K562 (cell line): Measurements from ENCODE around the gene KCNQ2. TPM values are rescaled to one million over a fixed set of nuclear protein-coding genes. Genes with fewer than 3 reads are reported as not detected.

ENCODE experiments used
- ATAC-seq: fragments of 200-7000 bp; cut with Tn5 transposase; 3 replicates; pipeline ENCODE4 v1.9.1; 2020; ENCODE audit warnings: moderate library complexity
- BruUV-seq: library from RNA; stranded (reverse); fragments of 400-500 nt; replicated peaks from 2 replicates; lab custom pipeline; 2021; lab: Mats Ljungman, UMichigan
- CTCF ChIA-PET: fragments of 300-600 bp; formaldehyde crosslinking; extraction: SDS; loops from one replicate; lab custom pipeline; 2021; ENCODE audit warnings: low intra/inter-chr PET ratio; lab: Yijun Ruan, JAX
- POLR2A ChIA-PET: fragments of 300-600, 350-650 bp; sonication (Branson Sonifier 250); formaldehyde crosslinking; extraction: SDS; loops from one replicate; lab custom pipeline; 2021; ENCODE audit warnings: antibody characterized with exemption, inconsistent platforms; lab: Yijun Ruan, JAX
- DNase-seq, 4 experiments: peaks; one replicate each; pipeline versions ENCODE4 v3.0.0 to v3.0.0-alpha.2; 2011 to 2018; ENCODE audit warnings: low spot score in 3 of 4, mixed read lengths in 3 of 4; ENCODE audit errors: extremely low read depth in 1 of 4
- FAIRE-seq: peaks from 2 replicates; lab custom pipeline; 2011; peaks lifted over from hg19 to GRCh38; lab: Jason Lieb, UNC
- H2AFZ ChIP-seq: 2 replicates; pipeline ENCODE4 v1.6.0; 2011; ENCODE audit warnings: low read depth, low read length, control low read depth, inconsistent platforms
- H3K27ac ChIP-seq: fragments of 200-600 bp; 3 replicates; pipeline ENCODE4 v1.8.0; 2011; ENCODE audit warnings: low read depth, mild to moderate bottlenecking, control low read depth, inconsistent platforms, low read length, moderate library complexity, mixed read lengths; ENCODE audit errors: extremely low read depth
- H3K27me3 ChIP-seq, 2 experiments: fragments of 300-600 bp in 1 of 2; 2 replicates in 1 of 2; 3 replicates in 1 of 2; pipeline versions ENCODE4 v1.6.0 to v1.8.0; 2011; ENCODE audit warnings: inconsistent platforms in 2 of 2, low read length in 2 of 2, mild to moderate bottlenecking in 1 of 2, mixed read lengths in 1 of 2, moderate library complexity in 1 of 2; ENCODE audit not compliant: control insufficient read depth in 2 of 2, insufficient read depth in 2 of 2
- H3K36me3 ChIP-seq: fragments of 300-600 bp; 3 replicates; pipeline ENCODE4 v1.8.0; 2011; ENCODE audit warnings: mild to moderate bottlenecking, low read length, inconsistent platforms; ENCODE audit not compliant: control insufficient read depth, insufficient read depth
- H3K4me1 ChIP-seq, 2 experiments: fragments of 200-600 bp in 1 of 2; replicated peaks in 1 of 2; 2 replicates in 1 of 2; 3 replicates in 1 of 2; pipeline versions ENCODE4 v1.5.1 to v1.8.0; 2011; ENCODE audit warnings: inconsistent platforms in 2 of 2, low read length in 2 of 2, mild to moderate bottlenecking in 1 of 2, mixed read lengths in 1 of 2, moderate library complexity in 1 of 2; ENCODE audit not compliant: control insufficient read depth in 2 of 2, insufficient read depth in 2 of 2
- H3K4me2 ChIP-seq: 2 replicates; pipeline ENCODE4 v1.6.1; 2011; ENCODE audit warnings: low read length, control low read depth, inconsistent platforms, mixed read lengths; ENCODE audit not compliant: insufficient read depth
- H3K4me3 ChIP-seq: fragments of 200-600 bp; sonication (generic), shearing (Covaris generic); 2 replicates; pipeline ENCODE4 v1.5.1; 2016; ENCODE audit warnings: control low read depth, inconsistent platforms
- H3K79me2 ChIP-seq: fragments of 200-600 bp; 3 replicates; pipeline ENCODE4 v1.8.0; 2011; ENCODE audit warnings: low read length, inconsistent platforms; ENCODE audit not compliant: control insufficient read depth, insufficient read depth
- H3K9ac ChIP-seq, 2 experiments: 2 replicates each; pipeline versions ENCODE4 v1.6.0 to v1.6.1; 2011; ENCODE audit warnings: low read depth in 2 of 2, low read length in 2 of 2, control low read depth in 1 of 2, inconsistent platforms in 1 of 2, mild to moderate bottlenecking in 1 of 2, mixed read lengths in 1 of 2; ENCODE audit not compliant: insufficient read depth in 1 of 2
- H3K9me1 ChIP-seq: one replicate; pipeline ENCODE4 v1.6.0; 2011; ENCODE audit warnings: inconsistent platforms, mild to moderate bottlenecking, low read length, moderate library complexity; ENCODE audit not compliant: control insufficient read depth, insufficient read depth
- H3K9me3 ChIP-seq: replicated peaks from 2 replicates; pipeline ENCODE4 v1.5.1; 2011; ENCODE audit warnings: low read depth, low read length, inconsistent platforms; ENCODE audit not compliant: control insufficient read depth, insufficient read depth
- H4K20me1 ChIP-seq: replicated peaks from 2 replicates; pipeline ENCODE4 v1.6.1; 2011; ENCODE audit warnings: low read length, inconsistent platforms, mixed read lengths; ENCODE audit not compliant: control insufficient read depth, insufficient read depth
- CC2D1A ChIP-seq: fragments of 450-650 bp; IDR thresholded peaks from 2 replicates; pipeline ENCODE4 v1.6.1; 2017; ENCODE audit warnings: mild to moderate bottlenecking
- CEBPB ChIP-seq: fragments of 450-650 bp; IDR thresholded peaks from 2 replicates; pipeline ENCODE4 v1.6.1; 2016; ENCODE audit warnings: missing genetic modification characterization, missing compliant biosample characterization
- JUN ChIP-seq, 2 experiments: sonication (generic) in 1 of 2; formaldehyde crosslinking in 1 of 2; IDR thresholded peaks; 2 replicates each; pipeline versions ENCODE4 v1.6.1 to v1.8.0; 2012 to 2022; ENCODE audit warnings: borderline replicate concordance in 2 of 2, mild to moderate bottlenecking in 2 of 2, improper control_type of control experiment in 1 of 2, low read depth in 1 of 2, low read length in 1 of 2, missing genetic modification reagents in 1 of 2
- KLF1 ChIP-seq: fragments of 450-650 bp; IDR thresholded peaks from 2 replicates; pipeline ENCODE4 v1.6.1; 2016; ENCODE audit warnings: missing genetic modification characterization, missing compliant biosample characterization
- RFX5 ChIP-seq: IDR thresholded peaks from 2 replicates; pipeline ENCODE4 v1.6.1; 2011; ENCODE audit warnings: low read depth, mild to moderate bottlenecking, improper control_type of control experiment, low read length
- SNIP1 ChIP-seq: fragments of 450-650 bp; IDR thresholded peaks from 2 replicates; pipeline ENCODE4 v1.7.1; 2017; ENCODE audit warnings: low read depth, mild to moderate bottlenecking
- TCF15 ChIP-seq: fragments of 250-450 bp; sonication (Bioruptor Pico); IDR thresholded peaks from 2 replicates; pipeline ENCODE4 v1.8.0; 2022; ENCODE audit warnings: moderate library complexity, mild to moderate bottlenecking, inconsistent platforms
- USF2 ChIP-seq: sonication (generic); formaldehyde crosslinking; IDR thresholded peaks from 2 replicates; pipeline ENCODE4 v1.5.0; 2020; ENCODE audit warnings: missing genetic modification reagents
- ZNF197 ChIP-seq: fragments of 200-800 bp; sonication (Bioruptor generic); IDR thresholded peaks from 2 replicates; pipeline ENCODE4 v1.6.1; 2016; ENCODE audit warnings: low read depth, missing genetic modification characterization, missing compliant biosample characterization
- ZNF551 ChIP-seq: fragments of 250-450 bp; sonication (Bioruptor Pico); IDR thresholded peaks from 2 replicates; pipeline ENCODE4 v1.5.0; 2021; ENCODE audit warnings: mild to moderate bottlenecking, moderate library complexity
- ZNF717 ChIP-seq: fragments of 250-450 bp; sonication (Bioruptor Pico); IDR thresholded peaks from 2 replicates; pipeline ENCODE4 v1.5.0; 2021
- ZNF75A ChIP-seq: fragments of 450-650 bp; formaldehyde crosslinking; IDR thresholded peaks from 2 replicates; pipeline ENCODE4 v1.4.0; 2020; ENCODE audit warnings: mild to moderate bottlenecking
- ZNF77 ChIP-seq: fragments of 250-450 bp; sonication (Bioruptor Pico); IDR thresholded peaks from 2 replicates; pipeline ENCODE4 v1.5.0; 2020
- WGBS: fragments of 100-300 bp; shearing (Covaris generic); methylation state at CpG from one replicate; pipeline ENCODE4 v1.1.6; 2016; ENCODE audit warnings: low coverage, mixed read lengths; ENCODE audit not compliant: insufficient coverage; ENCODE audit errors: missing lambda C conversion rate; 5-methylcytosine and 5-hydroxymethylcytosine counted together
- in situ Hi-C: fragments of 300-500 bp; cut with MboI; formaldehyde crosslinking; loops from 4 replicates; pipeline ENCODE4 v1.15.0; 2018; ENCODE audit warnings: inconsistent platforms, mixed read lengths
- intact Hi-C: fragments of 100-400 bp; cut with micrococcal nuclease; formaldehyde crosslinking; loops from 2 replicates; pipeline ENCODE4 v1.14.2; 2022
- polyA plus RNA-seq, 8 experiments: library from polyadenylated mRNA; depleted of rRNA in 4 of 8; stranded (reverse) in 5 of 8; unstranded in 3 of 8; fragments of >200 nt; fragmentation: Nextera tagmentation in 2 of 8; fragmentation: Illumina TruSeq in 1 of 8; extraction: Ambion mirVana in 2 of 8; extraction: Trizol in 1 of 8; gene quantifications; 2 replicates each; pipeline versions ENCODE4 v1.2.1 to v1.2.3, GENCODE V29; 2011 to 2014; ENCODE audit warnings: inconsistent platforms in 1 of 8, missing spikeins in 1 of 8
- total RNA-seq, 7 experiments: library from RNA; depleted of rRNA in 6 of 7; stranded (reverse); fragments of >200 nt in 6 of 7; fragmentation: Illumina TruSeq in 2 of 7; extraction: Trizol in 2 of 7; gene quantifications; 2 replicates each; pipeline versions ENCODE4 v1.2.1 to v1.2.3, GENCODE V29; 2011 to 2021; ENCODE audit warnings: low replicate concordance in 1 of 7
- TF ChIP-seq, protein P1 (sequence below): fragments of 250-450 bp; sonication (Bioruptor Pico); IDR thresholded peaks from 2 replicates; pipeline ENCODE4 v1.5.1; 2021; ENCODE audit warnings: mild to moderate bottlenecking
- TF ChIP-seq, protein P2 (sequence below): fragments of 200-800 bp; sonication (Bioruptor generic); IDR thresholded peaks from 2 replicates; pipeline ENCODE4 v1.6.1; 2016; ENCODE audit warnings: missing genetic modification characterization, missing compliant biosample characterization

The KCNQ2 gene
- total and polyA plus RNA-seq, 9 of the 15 experiments (the other 6 are each of a cell fraction or from before 2014, with no cell fraction given): 0.13 to 0.16 TPM; not detected in 7

- no peak for TF ChIP-seq ZNF197
- TF ChIP-seq JUN (IDR thresholded peaks at IDR 0.05; ENCODE audit: borderline replicate concordance, low read depth, low read length): no peak
- TF ChIP-seq JUN (CRISPR knock-in tag; IDR thresholded peaks at IDR 0.05; ENCODE audit: borderline replicate concordance): no peak
- no peak for TF ChIP-seq CEBPB (tag)
Measured at GRCh38 chr20:63375438-63375837, 97.0 kb downstream of the KCNQ2 start (continued).

DNA sequence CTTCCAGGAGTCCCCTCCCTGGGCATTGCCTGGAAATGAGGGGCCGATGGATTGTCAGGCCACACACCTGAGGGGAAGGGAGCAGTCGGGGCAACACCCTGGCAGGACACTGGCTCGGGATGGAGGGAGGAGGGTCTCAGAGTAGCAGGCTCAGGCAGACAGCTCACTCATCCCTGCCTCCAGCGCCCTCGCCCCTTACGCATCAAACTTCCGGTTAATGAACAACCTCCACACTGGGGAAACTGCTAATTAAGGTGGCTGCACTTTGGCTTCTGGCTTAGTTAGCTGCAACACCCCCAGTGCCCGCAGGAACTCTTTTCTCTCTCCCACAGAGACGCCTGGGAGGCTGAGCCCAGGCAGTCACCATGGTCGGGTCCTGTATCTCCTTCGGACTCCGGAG, 98.0 kb downstream of the KCNQ2 start:
- CTCF ChIA-PET: no interaction called here
- Histone ChIP-seq H3K9me3 (no peaks in the 10 kb centered on the region), H3K4me3 (no peak overlapping the region), H3K4me1 (peaks cover 0 to 4% of the 10 kb centered on the region in 2 experiments; a peak in 2 of 5 replicates), H3K9me1 (no peaks in the 10 kb centered on the region), H3K79me2 (no peaks in the 10 kb centered on the region), H4K20me1 (peaks cover 11% of the 10 kb centered on the region; the same call in 1 of the 2 replicates), H3K36me3 (no peaks in the 10 kb centered on the region), H3K4me2 (no peak overlapping the region), H2AFZ (no peak overlapping the region), H3K9ac (no peak overlapping the region), H3K27ac (no peak overlapping the region), H3K27me3 (peaks cover 6 to 77% of the 10 kb centered on the region in 2 experiments; a peak in 4 of 5 replicates)
- no peak for ATAC-seq
- intact Hi-C loops (no loop called here), in situ Hi-C loops (no loop called here)
- FAIRE-seq: no peak
- no TSS peak for BruUV-seq
- POLR2A ChIA-PET: no interaction called here
- WGBS: under 1% methylated on average over 12 of the region's 12 CpGs
- DNase-seq: no peak
- TF ChIP-seq ZNF717 (CRISPR knock-in tag): no peak
- TF ChIP-seq, protein P1, sequence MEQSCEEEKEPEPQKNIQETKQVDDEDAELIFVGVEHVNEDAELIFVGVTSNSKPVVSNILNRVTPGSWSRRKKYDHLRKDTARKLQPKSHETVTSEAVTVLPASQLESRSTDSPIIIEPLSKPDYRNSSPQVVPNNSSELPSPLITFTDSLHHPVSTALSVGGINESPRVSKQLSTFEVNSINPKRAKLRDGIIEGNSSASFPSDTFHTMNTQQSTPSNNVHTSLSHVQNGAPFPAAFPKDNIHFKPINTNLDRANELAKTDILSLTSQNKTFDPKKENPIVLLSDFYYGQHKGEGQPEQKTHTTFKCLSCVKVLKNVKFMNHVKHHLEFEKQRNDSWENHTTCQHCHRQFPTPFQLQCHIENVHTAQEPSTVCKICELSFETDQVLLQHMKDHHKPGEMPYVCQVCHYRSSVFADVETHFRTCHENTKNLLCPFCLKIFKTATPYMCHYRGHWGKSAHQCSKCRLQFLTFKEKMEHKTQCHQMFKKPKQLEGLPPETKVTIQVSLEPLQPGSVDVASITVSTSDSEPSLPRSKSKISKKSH (CRISPR knock-in tag): no peak
- TF ChIP-seq TCF15 (CRISPR knock-in tag): no peak
- TF ChIP-seq USF2 (CRISPR knock-in tag): no peak
- no peak for TF ChIP-seq RFX5
- TF ChIP-seq ZNF75A (CRISPR knock-in tag): no peak
- no peak for TF ChIP-seq KLF1 (tag)
- no peak for TF ChIP-seq SNIP1
- TF ChIP-seq, protein P2, sequence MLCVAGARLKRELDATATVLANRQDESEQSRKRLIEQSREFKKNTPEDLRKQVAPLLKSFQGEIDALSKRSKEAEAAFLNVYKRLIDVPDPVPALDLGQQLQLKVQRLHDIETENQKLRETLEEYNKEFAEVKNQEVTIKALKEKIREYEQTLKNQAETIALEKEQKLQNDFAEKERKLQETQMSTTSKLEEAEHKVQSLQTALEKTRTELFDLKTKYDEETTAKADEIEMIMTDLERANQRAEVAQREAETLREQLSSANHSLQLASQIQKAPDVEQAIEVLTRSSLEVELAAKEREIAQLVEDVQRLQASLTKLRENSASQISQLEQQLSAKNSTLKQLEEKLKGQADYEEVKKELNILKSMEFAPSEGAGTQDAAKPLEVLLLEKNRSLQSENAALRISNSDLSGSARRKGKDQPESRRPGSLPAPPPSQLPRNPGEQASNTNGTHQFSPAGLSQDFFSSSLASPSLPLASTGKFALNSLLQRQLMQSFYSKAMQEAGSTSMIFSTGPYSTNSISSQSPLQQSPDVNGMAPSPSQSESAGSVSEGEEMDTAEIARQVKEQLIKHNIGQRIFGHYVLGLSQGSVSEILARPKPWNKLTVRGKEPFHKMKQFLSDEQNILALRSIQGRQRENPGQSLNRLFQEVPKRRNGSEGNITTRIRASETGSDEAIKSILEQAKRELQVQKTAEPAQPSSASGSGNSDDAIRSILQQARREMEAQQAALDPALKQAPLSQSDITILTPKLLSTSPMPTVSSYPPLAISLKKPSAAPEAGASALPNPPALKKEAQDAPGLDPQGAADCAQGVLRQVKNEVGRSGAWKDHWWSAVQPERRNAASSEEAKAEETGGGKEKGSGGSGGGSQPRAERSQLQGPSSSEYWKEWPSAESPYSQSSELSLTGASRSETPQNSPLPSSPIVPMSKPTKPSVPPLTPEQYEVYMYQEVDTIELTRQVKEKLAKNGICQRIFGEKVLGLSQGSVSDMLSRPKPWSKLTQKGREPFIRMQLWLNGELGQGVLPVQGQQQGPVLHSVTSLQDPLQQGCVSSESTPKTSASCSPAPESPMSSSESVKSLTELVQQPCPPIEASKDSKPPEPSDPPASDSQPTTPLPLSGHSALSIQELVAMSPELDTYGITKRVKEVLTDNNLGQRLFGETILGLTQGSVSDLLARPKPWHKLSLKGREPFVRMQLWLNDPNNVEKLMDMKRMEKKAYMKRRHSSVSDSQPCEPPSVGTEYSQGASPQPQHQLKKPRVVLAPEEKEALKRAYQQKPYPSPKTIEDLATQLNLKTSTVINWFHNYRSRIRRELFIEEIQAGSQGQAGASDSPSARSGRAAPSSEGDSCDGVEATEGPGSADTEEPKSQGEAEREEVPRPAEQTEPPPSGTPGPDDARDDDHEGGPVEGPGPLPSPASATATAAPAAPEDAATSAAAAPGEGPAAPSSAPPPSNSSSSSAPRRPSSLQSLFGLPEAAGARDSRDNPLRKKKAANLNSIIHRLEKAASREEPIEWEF (CRISPR knock-in tag): no peak
- no peak for TF ChIP-seq CC2D1A
- TF ChIP-seq ZNF551 (CRISPR knock-in tag): no peak
- no peak for TF ChIP-seq ZNF77 (CRISPR knock-in tag)
